ENCODE data around the gene MET.

- TF ChIP-seq YY1 (IDR thresholded peaks at IDR 0.05; ENCODE audit: low read depth, low read length) (no peak), TAF1 (IDR thresholded peaks at IDR 0.05; ENCODE audit: low read depth, low read length) (no peak), CTCF (IDR thresholded peaks at IDR 0.05; ENCODE audit: control extremely low read depth in 1 of 3, insufficient read depth in 1 of 3, low read depth in 1 of 3, low read length in 3 of 3) (no peak), POLR2AphosphoS5 (IDR thresholded peaks at IDR 0.05; ENCODE audit: low read depth, low read length) (no peak), EZH2 (IDR thresholded peaks at IDR 0.05; ENCODE audit: low read depth, low read length, severe bottlenecking) (no peak), GTF2F1 (IDR thresholded peaks at IDR 0.05; ENCODE audit: borderline replicate concordance, low read depth, low read length) (no peak), SRF (IDR thresholded peaks at IDR 0.05; ENCODE audit: low read depth, low read length) (no peak), POLR2A (IDR thresholded peaks at IDR 0.05; ENCODE audit: control extremely low read depth in 1 of 2, low read depth in 2 of 2, low read length in 2 of 2) (no peak), SP4 (IDR thresholded peaks at IDR 0.05; ENCODE audit: low read length) (no peak), GABPA (IDR thresholded peaks at IDR 0.05; ENCODE audit: borderline replicate concordance, insufficient read depth, low read length) (no peak), JUND (IDR thresholded peaks at IDR 0.05; ENCODE audit: low read length) (no peak), NRF1 (IDR thresholded peaks at IDR 0.05; ENCODE audit: low read depth, low read length) (no peak), SUZ12 (IDR thresholded peaks at IDR 0.05; ENCODE audit: low read length) (no peak), TBP (IDR thresholded peaks at IDR 0.05; ENCODE audit: low read depth, low read length) (no peak)
Observed at GRCh38 chr7:116798232-116798631, 126.2 kb downstream of the MET start.
